Nephron progenitor cell (in vitro differentiated cells): ENCODE measurements around the gene TGFBI.

ENCODE experiments used
- DNase-seq: peaks from one replicate; pipeline ENCODE4 v3.0.0; 2021
- H3K27ac Mint-ChIP-seq: 2 replicates; pipeline ENCODE4 v1.8.0; 2021; ENCODE audit warnings: mild to moderate bottlenecking, moderate library complexity, mixed read lengths
- H3K27me3 Mint-ChIP-seq: 2 replicates; pipeline ENCODE4 v1.8.0; 2021; ENCODE audit warnings: mild to moderate bottlenecking, low read depth, mixed read lengths; ENCODE audit not compliant: poor library complexity
- H3K36me3 Mint-ChIP-seq: 2 replicates; pipeline ENCODE4 v1.8.0; 2021; ENCODE audit warnings: low read depth, mixed read lengths
- H3K4me1 Mint-ChIP-seq: 2 replicates; pipeline ENCODE4 v1.8.0; 2021; ENCODE audit warnings: mixed read lengths
- H3K4me3 Mint-ChIP-seq: 2 replicates; pipeline ENCODE4 v1.8.0; 2021; ENCODE audit warnings: mild to moderate bottlenecking, moderate library complexity, mixed read lengths
- H3K9me3 Mint-ChIP-seq: 2 replicates; pipeline ENCODE4 v1.8.0; 2021; ENCODE audit warnings: mild to moderate bottlenecking, moderate library complexity, mixed read lengths
- TF ChIP-seq, protein P1 (sequence below): fragments of 200-600 bp; sonication (generic); IDR thresholded peaks from 2 replicates; pipeline ENCODE4 v1.5.0; 2021; ENCODE audit warnings: antibody characterized with exemption

The TGFBI gene

DNA sequence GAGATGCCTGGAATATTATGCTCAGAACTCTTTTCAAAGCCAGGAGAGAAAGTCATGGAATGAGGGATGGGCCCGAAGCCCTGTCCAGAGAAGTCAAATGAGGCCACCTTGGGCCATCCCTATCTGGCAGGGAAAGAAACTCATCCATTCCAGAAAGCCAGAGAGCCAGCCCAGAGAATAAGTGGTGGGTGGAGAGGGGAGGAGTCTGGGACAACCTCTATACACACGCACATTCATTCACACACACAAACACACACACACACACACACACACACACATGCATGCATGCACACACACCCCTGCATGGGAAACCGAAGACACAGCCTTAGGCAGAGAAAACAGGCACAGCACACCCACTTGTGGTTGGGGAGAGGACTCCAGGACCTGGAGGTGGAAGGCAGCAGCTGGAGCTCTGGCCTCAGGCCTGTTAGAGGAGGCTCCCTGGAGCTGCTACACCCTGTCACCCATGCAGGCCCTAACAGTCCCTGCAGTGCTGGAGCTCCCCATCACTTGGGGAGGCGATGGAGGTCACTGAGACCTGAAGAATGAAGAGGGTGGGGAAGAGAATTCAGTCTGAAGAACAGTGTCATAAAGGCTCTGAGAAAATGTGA is 38.0 kb downstream of the TGFBI start:
- TF ChIP-seq, protein P1, sequence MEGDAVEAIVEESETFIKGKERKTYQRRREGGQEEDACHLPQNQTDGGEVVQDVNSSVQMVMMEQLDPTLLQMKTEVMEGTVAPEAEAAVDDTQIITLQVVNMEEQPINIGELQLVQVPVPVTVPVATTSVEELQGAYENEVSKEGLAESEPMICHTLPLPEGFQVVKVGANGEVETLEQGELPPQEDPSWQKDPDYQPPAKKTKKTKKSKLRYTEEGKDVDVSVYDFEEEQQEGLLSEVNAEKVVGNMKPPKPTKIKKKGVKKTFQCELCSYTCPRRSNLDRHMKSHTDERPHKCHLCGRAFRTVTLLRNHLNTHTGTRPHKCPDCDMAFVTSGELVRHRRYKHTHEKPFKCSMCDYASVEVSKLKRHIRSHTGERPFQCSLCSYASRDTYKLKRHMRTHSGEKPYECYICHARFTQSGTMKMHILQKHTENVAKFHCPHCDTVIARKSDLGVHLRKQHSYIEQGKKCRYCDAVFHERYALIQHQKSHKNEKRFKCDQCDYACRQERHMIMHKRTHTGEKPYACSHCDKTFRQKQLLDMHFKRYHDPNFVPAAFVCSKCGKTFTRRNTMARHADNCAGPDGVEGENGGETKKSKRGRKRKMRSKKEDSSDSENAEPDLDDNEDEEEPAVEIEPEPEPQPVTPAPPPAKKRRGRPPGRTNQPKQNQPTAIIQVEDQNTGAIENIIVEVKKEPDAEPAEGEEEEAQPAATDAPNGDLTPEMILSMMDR, result no peak
- H3K27ac Mint-ChIP-seq, result no peak overlapping the region
- H3K4me3 Mint-ChIP-seq, result no peak overlapping the region
- DNase-seq, result no peak
- H3K36me3 Mint-ChIP-seq, result peaks cover 4% of the 10 kb centered on the region
- no peaks in the 10 kb centered on the region for H3K4me1 Mint-ChIP-seq
- peaks cover 9% of the 10 kb centered on the region for H3K9me3 Mint-ChIP-seq
- H3K27me3 Mint-ChIP-seq, result peaks cover 7% of the 10 kb centered on the region

DNA sequence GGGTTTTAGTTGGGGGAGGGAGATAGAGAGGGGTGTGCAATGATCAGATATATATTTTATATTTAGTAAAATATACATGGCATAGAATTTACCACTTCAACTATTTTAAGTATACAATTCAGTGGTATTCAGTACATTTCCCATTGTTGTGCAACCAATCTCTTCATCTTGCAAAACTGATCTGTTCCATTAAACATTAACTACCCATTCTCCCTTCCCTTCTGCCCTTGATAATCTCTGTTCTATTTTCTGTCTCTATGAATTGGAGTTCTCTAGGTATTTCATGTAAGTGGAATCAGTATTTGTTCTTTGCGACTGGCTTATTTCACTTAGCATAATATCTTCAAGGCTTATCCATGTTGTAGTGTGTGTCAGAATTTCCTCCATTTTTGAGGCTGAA is 38.6 kb downstream of the TGFBI start:
- Mint-ChIP-seq H3K4me1 (no peaks in the 10 kb centered on the region), H3K9me3 (peaks cover 9% of the 10 kb centered on the region), H3K36me3 (peaks cover 4% of the 10 kb centered on the region), H3K4me3 (no peak overlapping the region), H3K27ac (no peak overlapping the region), H3K27me3 (peaks cover 7% of the 10 kb centered on the region)
- TF ChIP-seq, protein P1, result no peak
- DNase-seq, result no peak

DNA sequence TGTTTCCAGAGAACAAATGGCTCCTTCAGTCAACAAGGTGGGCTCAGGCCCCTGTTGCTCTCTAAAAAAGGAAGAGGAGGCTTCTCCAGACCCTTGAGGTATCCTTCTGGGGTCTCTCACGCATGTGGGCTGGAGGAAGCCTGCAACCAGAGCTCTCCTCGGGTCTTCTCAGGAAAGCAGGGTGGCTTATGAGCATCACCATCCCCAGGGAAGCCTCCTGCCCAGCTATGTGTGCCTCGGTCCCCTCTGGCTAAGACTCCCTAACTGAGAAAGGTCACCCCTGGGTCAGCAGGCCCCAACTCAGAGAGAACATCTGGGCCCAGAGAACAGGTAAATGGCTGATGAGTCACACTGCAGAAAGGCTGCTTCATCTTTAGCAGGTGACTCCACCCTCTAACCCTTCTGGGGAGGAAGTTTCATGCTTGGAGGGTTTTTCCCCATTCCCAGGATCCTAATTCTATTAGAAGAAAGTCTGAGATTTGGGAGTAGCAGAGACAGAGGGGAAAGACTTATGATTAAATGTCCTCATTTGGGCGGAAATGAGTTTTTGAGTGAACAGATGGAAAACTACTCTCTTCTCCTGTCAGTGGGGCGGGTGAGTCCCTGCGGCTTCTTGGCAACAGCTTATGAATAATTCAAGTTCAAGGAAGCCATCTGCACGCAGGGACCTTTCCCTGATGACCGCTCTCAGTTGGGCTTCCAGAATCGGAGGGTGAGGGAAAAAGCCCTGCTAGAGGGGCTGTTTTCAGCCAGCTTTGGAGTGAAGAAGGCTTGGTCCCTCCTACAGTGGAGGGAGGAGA is 41.9 kb downstream of the TGFBI start:
- H3K4me1 Mint-ChIP-seq, result no peaks in the 10 kb centered on the region

DNA sequence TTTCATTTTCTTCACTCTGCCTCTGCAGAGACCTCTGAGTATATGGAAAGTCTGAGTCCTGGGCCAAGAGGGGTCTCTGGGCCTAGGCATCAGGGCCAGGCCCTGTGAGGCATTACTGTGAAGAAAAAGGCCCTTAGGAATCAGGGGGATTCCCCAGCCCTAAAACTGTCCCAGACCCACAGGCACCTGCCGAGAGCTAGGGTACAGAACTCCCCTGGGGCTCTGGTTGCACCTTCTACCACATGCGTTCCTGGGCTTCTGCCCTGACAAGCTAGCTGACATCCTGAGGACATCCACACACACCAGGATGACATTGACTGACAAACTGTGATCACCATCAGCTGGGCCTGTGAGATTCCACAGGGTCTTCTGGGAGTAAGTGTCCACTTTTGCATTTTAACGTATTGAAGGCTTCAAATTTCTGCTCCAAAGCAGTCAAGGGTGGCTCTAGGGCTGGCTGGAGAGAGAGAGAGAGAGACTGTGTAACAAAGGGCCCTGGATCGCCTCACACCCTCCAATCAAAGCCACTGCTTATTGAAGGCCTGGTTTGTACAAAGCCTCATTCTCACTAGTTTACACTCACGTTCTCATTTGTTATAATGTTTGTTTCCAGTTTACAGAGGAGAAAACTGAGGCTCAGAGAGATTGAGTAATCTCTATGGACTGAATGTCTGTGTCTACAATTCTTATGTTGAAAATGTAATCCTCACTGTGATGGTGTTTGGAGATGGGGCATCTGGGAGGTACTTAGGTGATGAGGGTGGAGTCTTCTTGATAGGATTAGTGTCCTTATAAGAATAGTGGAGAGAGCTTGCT is 45.1 kb downstream of the TGFBI start:
- peaks cover 4% of the 10 kb centered on the region for H3K9me3 Mint-ChIP-seq
- H3K27ac Mint-ChIP-seq, result no peak overlapping the region

More for the DNA sequence above, 41.9 kb downstream of the TGFBI start:
- no peaks in the 10 kb centered on the region for H3K36me3 Mint-ChIP-seq
- H3K27ac Mint-ChIP-seq, result no peak overlapping the region
- no peak for DNase-seq
- H3K27me3 Mint-ChIP-seq, result peaks cover 7% of the 10 kb centered on the region
- TF ChIP-seq, protein P1, result no peak
- no peak overlapping the region for H3K4me3 Mint-ChIP-seq
- peaks cover 9% of the 10 kb centered on the region for H3K9me3 Mint-ChIP-seq

DNA sequence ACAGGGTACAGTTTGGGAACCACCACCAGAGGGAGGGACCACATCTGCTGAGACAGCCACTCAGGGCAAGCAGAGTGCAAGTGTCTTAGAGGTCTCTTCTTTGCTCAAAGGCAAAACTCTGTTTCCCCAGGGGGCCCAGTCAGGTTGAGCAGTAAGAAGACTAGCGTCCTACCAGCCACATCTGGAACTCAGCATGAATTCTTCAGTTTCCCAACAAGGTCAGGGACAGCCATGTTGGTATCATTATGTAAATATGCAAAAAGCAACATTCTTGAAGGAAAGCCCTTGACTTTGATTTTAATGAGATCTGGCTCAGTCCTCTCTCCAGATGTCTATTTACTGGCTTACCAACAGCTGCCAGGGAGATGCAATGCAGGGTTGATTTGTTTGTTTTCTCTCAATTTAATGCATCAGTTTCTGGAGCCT is 46.7 kb downstream of the TGFBI start:
- no peak for DNase-seq
- TF ChIP-seq, protein P1, result no peak
- no peaks in the 10 kb centered on the region for H3K36me3 Mint-ChIP-seq
- no peaks in the 10 kb centered on the region for H3K4me1 Mint-ChIP-seq
- peaks cover 30% of the 10 kb centered on the region for H3K27me3 Mint-ChIP-seq
- H3K27ac Mint-ChIP-seq, result no peak overlapping the region
- H3K4me3 Mint-ChIP-seq, result no peak overlapping the region
- no peaks in the 10 kb centered on the region for H3K9me3 Mint-ChIP-seq

More for the DNA sequence above, 45.1 kb downstream of the TGFBI start:
- no peaks in the 10 kb centered on the region for H3K4me1 Mint-ChIP-seq
- no peak overlapping the region for H3K4me3 Mint-ChIP-seq
- H3K36me3 Mint-ChIP-seq, result no peaks in the 10 kb centered on the region
- H3K27me3 Mint-ChIP-seq, result peaks cover 27% of the 10 kb centered on the region
- no peak for DNase-seq
- TF ChIP-seq, protein P1, result no peak
